NT2/D1 (cell line): Measurements from ENCODE around the gene NUTM2B.
"Not testable (repeated sequence)": the region's sequence is repeated elsewhere in the genome, so short reads cannot be mapped to it uniquely, and the experiment has no call there.

Experiments used
- SUZ12 ChIP-seq: IDR thresholded peaks from 2 replicates; pipeline ENCODE4 v1.6.1; 2011; ENCODE audit not compliant: insufficient read length, insufficient read depth; ENCODE audit errors: extremely low read depth
- YY1 ChIP-seq: IDR thresholded peaks from 2 replicates; pipeline ENCODE4 v1.6.1; 2011; ENCODE audit not compliant: insufficient read length, insufficient read depth
- ZNF274 ChIP-seq: IDR thresholded peaks from 2 replicates; pipeline ENCODE4 v1.6.1; 2011; ENCODE audit warnings: mild to moderate bottlenecking, low read depth, low read length

GRCh38 chr10:79716917-79717579, 14.0 kb downstream of the NUTM2B start:
- not testable (repeated sequence) for TF ChIP-seq ZNF274, SUZ12, YY1
